ENCODE data around the gene MYO18A. TPM values are rescaled to one million over a fixed set of nuclear protein-coding genes. Genes with fewer than 3 reads are reported as not detected.
"Not testable (repeated sequence)": the region's sequence is repeated elsewhere in the genome, so short reads cannot be mapped to it uniquely, and the experiment has no call there.

The MYO18A gene
- total RNA-seq, 3 donors from 2014 or later: 31.5 to 71.1 (median 42.3) TPM

DNA sequence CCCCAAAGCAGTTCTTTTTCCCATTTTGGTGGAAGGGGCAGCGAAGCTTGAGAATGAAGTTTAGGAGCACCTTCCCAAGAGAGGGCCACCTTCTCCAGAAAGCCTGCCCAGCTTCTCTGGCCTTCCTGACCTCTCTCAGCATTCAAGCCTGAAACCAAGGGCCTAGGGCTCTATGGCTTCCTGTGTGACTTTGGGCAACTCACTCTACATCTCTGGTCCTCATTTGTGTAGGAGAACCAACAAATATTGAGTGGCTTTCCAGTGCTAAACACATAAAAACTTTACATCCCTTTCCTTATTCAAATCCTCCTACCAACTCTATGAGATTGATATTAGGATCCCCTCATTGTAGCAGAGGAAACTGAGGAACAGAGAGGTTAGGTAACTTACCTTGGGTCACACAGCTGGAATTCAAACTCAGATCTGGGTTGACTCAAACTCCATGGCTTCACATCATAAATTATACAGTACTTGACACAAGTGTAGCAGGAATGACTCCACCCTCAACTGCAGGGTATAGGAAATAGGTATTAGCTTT lies 32.0 kb upstream of the MYO18A start:
- Histone ChIP-seq H3K27me3 (no peaks in the 10 kb centered on the region), H3K9me3 (no peaks in the 10 kb centered on the region), H3K4me3 (no peak overlapping the region), H3K27ac (peak overlapping the region in 1 of 2 donors; percentile 35), H3K36me3 (no peaks in the 10 kb centered on the region), H3K4me1 (no peaks in the 10 kb centered on the region)
- TF ChIP-seq POLR2A (IDR thresholded peaks at IDR 0.05) (no peak), POLR2AphosphoS5 (IDR thresholded peaks at IDR 0.05) (no peak)
- TF ChIP-seq, protein P1, sequence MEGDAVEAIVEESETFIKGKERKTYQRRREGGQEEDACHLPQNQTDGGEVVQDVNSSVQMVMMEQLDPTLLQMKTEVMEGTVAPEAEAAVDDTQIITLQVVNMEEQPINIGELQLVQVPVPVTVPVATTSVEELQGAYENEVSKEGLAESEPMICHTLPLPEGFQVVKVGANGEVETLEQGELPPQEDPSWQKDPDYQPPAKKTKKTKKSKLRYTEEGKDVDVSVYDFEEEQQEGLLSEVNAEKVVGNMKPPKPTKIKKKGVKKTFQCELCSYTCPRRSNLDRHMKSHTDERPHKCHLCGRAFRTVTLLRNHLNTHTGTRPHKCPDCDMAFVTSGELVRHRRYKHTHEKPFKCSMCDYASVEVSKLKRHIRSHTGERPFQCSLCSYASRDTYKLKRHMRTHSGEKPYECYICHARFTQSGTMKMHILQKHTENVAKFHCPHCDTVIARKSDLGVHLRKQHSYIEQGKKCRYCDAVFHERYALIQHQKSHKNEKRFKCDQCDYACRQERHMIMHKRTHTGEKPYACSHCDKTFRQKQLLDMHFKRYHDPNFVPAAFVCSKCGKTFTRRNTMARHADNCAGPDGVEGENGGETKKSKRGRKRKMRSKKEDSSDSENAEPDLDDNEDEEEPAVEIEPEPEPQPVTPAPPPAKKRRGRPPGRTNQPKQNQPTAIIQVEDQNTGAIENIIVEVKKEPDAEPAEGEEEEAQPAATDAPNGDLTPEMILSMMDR (IDR thresholded peaks at IDR 0.05): no peak
- no peak for DNase-seq (ENCODE audit: low spot score in 2 of 2)
- intact Hi-C loops (cut with DNase I; ENCODE audit: low total_unique reads): no loop called here

DNA sequence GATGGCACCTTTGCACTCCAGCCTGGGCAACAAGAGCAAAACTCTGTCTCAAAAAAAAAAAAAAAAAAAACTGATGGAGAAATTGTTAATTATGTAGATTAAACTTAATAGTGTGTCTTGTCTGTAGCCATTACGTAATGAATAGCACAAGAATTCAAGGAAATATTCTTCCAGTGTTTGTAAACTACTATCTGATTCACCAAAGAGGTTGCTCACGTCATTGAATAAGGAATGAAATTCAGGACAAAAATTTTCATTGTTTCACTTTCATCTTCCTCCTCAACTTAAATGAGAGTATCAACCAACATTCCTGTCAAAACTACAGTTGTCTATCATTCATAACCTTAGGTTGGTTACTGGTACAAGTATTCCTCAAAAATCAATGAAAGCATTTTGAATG lies 30.7 kb upstream of the MYO18A start:
- Histone ChIP-seq H3K27ac (no peak overlapping the region), H3K27me3 (no peaks in the 10 kb centered on the region), H3K4me1 (no peaks in the 10 kb centered on the region), H3K4me3 (no peak overlapping the region), H3K36me3 (no peaks in the 10 kb centered on the region), H3K9me3 (no peaks in the 10 kb centered on the region)
- DNase-seq (ENCODE audit: low spot score in 2 of 2): no peak
- TF ChIP-seq POLR2AphosphoS5 (IDR thresholded peaks at IDR 0.05) (no peak), POLR2A (IDR thresholded peaks at IDR 0.05) (no peak)
- TF ChIP-seq, protein P1 (IDR thresholded peaks at IDR 0.05): no peak
- intact Hi-C loops (cut with DNase I; ENCODE audit: low total_unique reads): no loop called here

DNA sequence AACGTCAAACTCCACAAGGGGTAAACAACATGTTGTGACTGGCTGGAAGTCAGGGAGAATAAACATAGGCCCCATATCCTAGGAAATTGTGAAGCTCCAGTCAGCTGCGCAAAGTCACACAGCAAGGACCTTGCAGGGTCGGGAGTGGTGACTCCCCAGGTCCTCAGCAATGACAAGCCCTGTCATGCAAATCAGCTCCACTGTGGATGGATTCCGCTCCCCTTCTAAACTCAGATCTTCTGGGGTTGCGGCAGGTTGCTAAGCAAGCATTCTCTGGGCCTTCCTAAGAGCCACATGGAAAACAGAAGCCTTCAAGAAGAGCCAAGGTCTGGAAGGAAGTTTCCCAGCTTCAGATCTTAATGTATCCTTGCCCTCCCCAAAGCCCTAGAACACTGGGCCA lies 28.9 kb upstream of the MYO18A start:
- Histone ChIP-seq H3K4me3 (no peak overlapping the region), H3K9me3 (no peaks in the 10 kb centered on the region), H3K27me3 (no peaks in the 10 kb centered on the region), H3K4me1 (no peaks in the 10 kb centered on the region), H3K36me3 (no peaks in the 10 kb centered on the region), H3K27ac (no peak overlapping the region)
- TF ChIP-seq, protein P1 (IDR thresholded peaks at IDR 0.05): no peak
- TF ChIP-seq POLR2AphosphoS5 (IDR thresholded peaks at IDR 0.05): no peak
- TF ChIP-seq POLR2A (IDR thresholded peaks at IDR 0.05): no peak
- DNase-seq (ENCODE audit: low spot score in 2 of 2): no peak
- intact Hi-C loops (cut with DNase I; ENCODE audit: low total_unique reads): no loop called here

DNA sequence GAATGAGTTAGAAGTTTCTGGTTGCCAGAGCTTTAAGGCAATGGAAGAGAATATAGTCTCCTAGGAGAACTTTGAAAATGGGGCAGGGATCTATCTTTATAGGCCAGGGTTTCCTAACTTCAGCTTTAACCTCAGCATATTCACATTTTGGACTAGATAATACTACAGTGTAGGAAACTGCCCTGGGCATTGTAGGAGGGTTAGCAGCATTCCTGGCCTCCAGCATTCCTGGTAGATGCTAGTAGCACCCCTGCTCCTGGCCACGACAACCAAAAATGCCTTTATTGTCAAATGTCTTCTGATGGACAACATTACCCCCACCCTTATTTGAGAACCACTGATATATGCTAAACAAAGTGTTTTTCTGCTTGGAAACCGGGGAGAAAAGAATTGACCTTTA lies 27.8 kb upstream of the MYO18A start:
- TF ChIP-seq, protein P1 (IDR thresholded peaks at IDR 0.05): no peak
- TF ChIP-seq POLR2AphosphoS5 (IDR thresholded peaks at IDR 0.05) (no peak), POLR2A (IDR thresholded peaks at IDR 0.05) (no peak)
- no peaks in the 10 kb centered on the region for H3K36me3 ChIP-seq
- no peaks in the 10 kb centered on the region for H3K27me3 ChIP-seq
- H3K4me3 ChIP-seq: no peak overlapping the region
- H3K27ac ChIP-seq: no peak overlapping the region
- intact Hi-C loops (cut with DNase I; ENCODE audit: low total_unique reads): no loop called here
- DNase-seq (ENCODE audit: low spot score in 2 of 2): no peak
- no peaks in the 10 kb centered on the region for H3K9me3 ChIP-seq
- H3K4me1 ChIP-seq: no peaks in the 10 kb centered on the region

DNA sequence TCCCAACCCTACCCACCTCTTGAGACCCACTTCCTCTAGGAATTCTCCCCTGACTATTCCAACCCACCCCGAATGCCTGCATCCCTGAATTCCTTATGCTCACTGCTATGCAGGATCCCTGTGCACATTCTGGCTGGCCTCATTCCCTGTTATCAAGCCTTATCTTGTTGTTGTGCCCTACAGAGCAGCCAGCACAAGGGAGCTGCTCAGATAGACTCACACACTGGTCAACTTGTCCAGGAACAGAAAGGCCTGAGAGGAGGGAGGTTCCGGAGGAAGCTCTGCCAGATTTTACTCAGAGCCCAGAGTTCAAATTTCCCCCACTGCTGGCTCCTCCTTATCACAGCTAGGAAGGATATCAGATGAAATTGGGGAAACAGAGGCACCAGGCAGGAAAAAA lies 24.8 kb upstream of the MYO18A start:
- no peak overlapping the region for H3K27ac ChIP-seq
- TF ChIP-seq, protein P1 (IDR thresholded peaks at IDR 0.05): no peak
- TF ChIP-seq POLR2AphosphoS5 (IDR thresholded peaks at IDR 0.05) (no peak), POLR2A (IDR thresholded peaks at IDR 0.05) (no peak)
- no peak for DNase-seq (ENCODE audit: low spot score in 2 of 2)
- H3K27me3 ChIP-seq: no peaks in the 10 kb centered on the region
- no peak overlapping the region for H3K4me3 ChIP-seq
- no peaks in the 10 kb centered on the region for H3K36me3 ChIP-seq
- H3K4me1 ChIP-seq: no peaks in the 10 kb centered on the region
- intact Hi-C loops (cut with DNase I; ENCODE audit: low total_unique reads): no loop called here
- H3K9me3 ChIP-seq: no peaks in the 10 kb centered on the region

DNA sequence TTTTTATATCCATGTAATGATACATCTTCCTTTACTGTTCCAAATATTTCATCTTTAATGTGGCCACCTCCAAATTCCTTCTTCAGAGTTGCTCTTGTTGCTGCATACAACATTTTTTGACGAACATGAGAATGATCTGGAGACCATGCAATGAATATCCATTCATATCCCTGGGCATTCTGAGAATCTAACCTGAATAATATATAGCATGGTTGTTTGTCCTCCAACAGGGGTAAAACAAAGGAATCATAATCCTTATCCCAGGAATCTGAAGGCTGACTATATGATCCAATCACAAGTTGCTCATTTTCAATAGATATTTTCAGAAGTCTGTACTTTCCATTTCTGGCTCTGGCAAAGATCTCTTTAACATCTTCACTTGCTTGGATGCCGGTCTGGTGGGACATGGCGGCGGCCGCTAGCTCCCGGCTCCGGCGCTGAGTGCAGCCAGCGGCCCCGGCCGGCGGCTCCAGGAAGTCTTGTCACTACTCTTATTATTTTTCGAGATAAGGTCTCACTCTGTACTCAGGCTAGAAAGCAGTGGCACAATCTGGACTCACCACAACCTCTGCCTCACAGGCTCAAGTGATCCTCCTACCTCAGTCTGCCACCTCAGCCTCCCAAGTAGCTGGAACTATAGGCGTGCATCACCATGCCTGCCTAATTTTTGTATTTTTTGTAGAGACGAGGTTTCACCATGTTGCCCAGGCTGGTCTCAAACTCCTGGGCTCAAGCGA lies 24.0 kb upstream of the MYO18A start:
- H3K36me3 ChIP-seq; DNase-seq (ENCODE audit: low spot score in 2 of 2); H3K9me3 ChIP-seq; H3K27me3 ChIP-seq; H3K27ac ChIP-seq; H3K4me3 ChIP-seq; intact Hi-C loops (cut with DNase I; ENCODE audit: low total_unique reads); H3K4me1 ChIP-seq: not testable (repeated sequence)

Measured in breast epithelium (tissue), 4 donors.